ENCODE data around the gene ANTXR1.

The ANTXR1 gene

GRCh38 chr2:69030800-69031428 is 17.9 kb downstream of the ANTXR1 start:
- H3K4me3 ChIP-seq (ENCODE audit: control insufficient read depth, low read depth, low read length): no peak overlapping the region
- no peak for TF ChIP-seq CTCF (conservative IDR thresholded peaks at IDR 0.05; ENCODE audit: control insufficient read depth, insufficient read depth, low read depth, low read length)
- DNase-seq (ENCODE audit: low read depth): no peak

DNA sequence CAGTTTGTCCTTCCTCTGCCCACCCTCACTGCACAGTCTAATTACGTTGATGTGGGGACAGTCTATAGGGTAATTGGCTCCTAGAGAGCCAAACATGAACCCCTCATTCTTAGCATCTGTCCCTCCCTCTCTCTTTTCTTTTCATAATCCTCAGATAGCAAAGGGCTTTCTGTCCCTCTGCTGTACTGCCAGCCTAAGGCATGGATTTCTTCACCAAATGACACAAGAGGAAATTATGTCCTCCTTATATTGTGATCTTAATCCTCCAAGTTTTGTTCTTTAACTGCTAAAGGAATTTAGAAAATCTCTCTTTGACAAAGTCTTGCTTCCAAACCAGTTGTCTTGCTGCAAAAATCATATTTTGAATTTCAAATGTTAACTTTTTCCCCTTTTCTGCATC is 18.5 kb downstream of the ANTXR1 start:
- no peak overlapping the region for H3K4me3 ChIP-seq (ENCODE audit: control insufficient read depth, low read depth, low read length)
- TF ChIP-seq CTCF (conservative IDR thresholded peaks at IDR 0.05; ENCODE audit: control insufficient read depth, insufficient read depth, low read depth, low read length): no peak
- no peak for DNase-seq (ENCODE audit: low read depth)

DNA sequence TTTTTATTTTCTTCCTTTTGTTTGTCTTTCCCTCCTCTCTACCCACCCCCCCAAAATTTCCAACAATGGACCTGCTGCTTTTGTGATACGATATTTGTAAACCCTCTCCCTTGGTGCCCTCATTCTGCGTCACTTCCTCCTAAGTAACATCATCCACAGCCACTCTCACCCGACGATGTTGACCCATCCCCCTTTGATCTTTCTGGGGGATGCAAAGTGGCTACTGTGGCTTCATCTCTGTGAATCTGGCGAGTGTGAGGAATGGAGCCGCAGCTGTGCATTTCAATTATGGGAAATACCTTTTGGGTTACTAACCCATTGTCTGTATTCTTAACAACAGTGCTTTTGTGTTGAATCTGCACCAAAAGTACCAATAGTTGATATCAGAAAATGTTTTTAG is 19.4 kb downstream of the ANTXR1 start:
- DNase-seq (ENCODE audit: low read depth): no peak
- no peak for TF ChIP-seq CTCF (conservative IDR thresholded peaks at IDR 0.05; ENCODE audit: control insufficient read depth, insufficient read depth, low read depth, low read length)
- no peak overlapping the region for H3K4me3 ChIP-seq (ENCODE audit: control insufficient read depth, low read depth, low read length)

DNA sequence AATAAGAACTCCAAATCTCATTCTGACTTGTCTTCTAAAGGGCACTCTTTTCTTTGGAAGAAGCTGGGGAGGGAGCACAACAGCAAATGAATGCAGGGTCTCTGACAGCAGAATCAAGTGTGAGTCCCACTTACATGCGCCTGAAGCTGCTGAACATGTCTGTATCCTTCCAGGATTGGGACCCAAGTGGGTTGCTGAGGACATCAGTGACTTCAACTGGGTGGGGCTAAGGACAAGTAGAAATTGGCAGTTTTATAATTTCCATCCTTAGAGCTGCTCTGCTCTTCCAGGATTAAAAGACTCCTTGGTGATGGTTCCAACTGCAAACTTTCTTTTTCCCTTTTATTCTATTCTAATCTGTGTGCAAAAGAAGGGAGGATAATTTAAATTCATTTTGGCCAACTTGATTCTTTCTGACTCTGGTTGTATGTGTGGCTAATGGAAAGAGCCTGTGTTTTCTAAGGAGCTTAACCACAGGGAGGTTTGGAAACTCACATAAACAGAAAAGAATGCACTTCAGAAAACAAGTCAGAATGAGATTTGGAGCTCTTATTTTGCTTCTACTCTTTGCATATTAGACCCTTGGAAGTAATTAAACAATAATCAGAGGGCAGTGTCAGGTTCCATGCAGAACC is 20.6 kb downstream of the ANTXR1 start:
- H3K4me3 ChIP-seq (ENCODE audit: control insufficient read depth, low read depth, low read length): no peak overlapping the region
- peak; percentile 23 for DNase-seq (ENCODE audit: low read depth)
- no peak for TF ChIP-seq CTCF (conservative IDR thresholded peaks at IDR 0.05; ENCODE audit: control insufficient read depth, insufficient read depth, low read depth, low read length)

DNA sequence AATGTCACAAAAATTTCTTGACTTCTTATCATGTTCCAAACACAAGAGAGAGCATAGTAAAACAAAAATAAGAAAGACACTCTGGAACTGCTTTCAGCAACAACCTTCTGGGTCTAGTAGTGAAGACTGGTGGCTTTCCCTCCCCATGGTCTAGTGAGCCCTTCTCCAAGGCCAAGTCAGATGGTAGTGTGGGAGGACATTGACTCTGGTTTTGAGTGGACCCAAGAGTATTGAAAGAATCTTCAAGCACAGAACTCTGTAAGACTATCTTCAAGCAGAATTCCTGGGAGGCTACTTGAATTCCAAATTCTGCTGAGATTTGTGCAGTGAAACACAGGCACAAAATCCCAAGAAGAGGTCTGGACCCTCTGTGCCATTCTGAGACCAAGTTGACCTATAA is 21.1 kb downstream of the ANTXR1 start:
- no peak for TF ChIP-seq CTCF (conservative IDR thresholded peaks at IDR 0.05; ENCODE audit: control insufficient read depth, insufficient read depth, low read depth, low read length)
- no peak for DNase-seq (ENCODE audit: low read depth)
- H3K4me3 ChIP-seq (ENCODE audit: control insufficient read depth, low read depth, low read length): no peak overlapping the region

DNA sequence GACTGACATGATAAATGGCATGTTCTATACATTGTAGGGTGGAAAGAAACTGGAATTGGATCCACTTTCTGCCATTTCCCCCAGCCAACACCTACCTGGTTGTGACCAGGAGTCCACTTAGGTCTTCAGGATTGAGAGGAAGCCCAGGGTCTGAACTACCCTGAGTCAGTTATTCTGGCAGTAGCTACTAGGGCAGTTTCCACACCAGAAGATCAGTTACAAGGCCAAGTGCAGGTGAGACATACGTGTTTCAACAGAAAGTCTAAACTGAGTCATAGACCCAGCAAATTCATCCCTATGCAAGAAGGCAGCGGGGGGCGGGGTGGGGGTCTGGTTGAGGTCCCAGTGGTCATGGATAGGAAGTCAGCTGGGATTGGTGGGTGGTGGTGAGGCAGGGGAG is 21.9 kb downstream of the ANTXR1 start:
- H3K4me3 ChIP-seq (ENCODE audit: control insufficient read depth, low read depth, low read length): no peak overlapping the region
- DNase-seq (ENCODE audit: low read depth): no peak
- TF ChIP-seq CTCF (conservative IDR thresholded peaks at IDR 0.05; ENCODE audit: control insufficient read depth, insufficient read depth, low read depth, low read length): no peak

Data from fibroblast of mammary gland (primary cell).